Upper lobe of left lung (tissue), 6 donors: ENCODE measurements around the gene GMDS. TPM values are rescaled to one million over a fixed set of nuclear protein-coding genes. Genes with fewer than 3 reads are reported as not detected.
A peak's percentile ranks its signal among the peaks of the same experiment; 100 is the strongest.

Source experiments
- ATAC-seq, 2 donors: fragments of 200-7000 bp; cut with Tn5 transposase; one replicate each; pipeline ENCODE4 v1.9.1; 2022; ENCODE audit warnings: mild to moderate bottlenecking in 2 of 2, moderate library complexity in 2 of 2; ENCODE audit not compliant: low FRiP score in 2 of 2
- DNase-seq, 2 donors: peaks; one replicate each; pipeline ENCODE4 v3.0.0-alpha.2; 2019 to 2020
- H3K27ac ChIP-seq, 4 donors: fragments of 200-600 bp; sonication (generic); one replicate each; pipeline ENCODE4 v1.5.1; 2016 to 2019
- H3K27me3 ChIP-seq, 4 donors: fragments of 200-600 bp; sonication (generic); one replicate each; pipeline ENCODE4 v1.5.1; 2017 to 2019
- H3K36me3 ChIP-seq, 4 donors: fragments of 200-600 bp; sonication (generic); one replicate each; pipeline ENCODE4 v1.5.1; 2016 to 2019
- H3K4me1 ChIP-seq, 4 donors: fragments of 200-600 bp; sonication (generic); one replicate each; pipeline ENCODE4 v1.5.1; 2018 to 2019
- H3K4me3 ChIP-seq, 4 donors: fragments of 200-600 bp; sonication (generic); one replicate each; pipeline ENCODE4 v1.5.1; 2017 to 2019; ENCODE audit warnings: mild to moderate bottlenecking in 2 of 4, moderate library complexity in 1 of 4
- H3K9me3 ChIP-seq, 4 donors: fragments of 200-600 bp; sonication (generic); one replicate each; pipeline ENCODE4 v1.5.1; 2018 to 2019
- CTCF ChIP-seq, 6 experiments: fragments of 450-650 bp in 4 of 6; fragments of 200-600 bp in 2 of 6; sonication (generic) in 2 of 6; IDR thresholded peaks; one replicate each; pipeline ENCODE4 v1.5.1; 2016 to 2019; ENCODE audit warnings: antibody characterized with exemption in 6 of 6
- EP300 ChIP-seq, 4 donors: sonication (generic); formaldehyde crosslinking; IDR thresholded peaks; one replicate each; pipeline ENCODE4 v1.5.1; 2017; ENCODE audit warnings: antibody characterized with exemption in 4 of 4, control low read depth in 2 of 4
- POLR2A ChIP-seq, 4 donors: fragments of 450-650 bp; IDR thresholded peaks; one replicate each; pipeline ENCODE4 v1.5.1; 2016 to 2017; ENCODE audit warnings: antibody characterized with exemption in 4 of 4, mild to moderate bottlenecking in 2 of 4
- POLR2AphosphoS5 ChIP-seq, 2 donors: sonication (generic); formaldehyde crosslinking; IDR thresholded peaks; one replicate each; pipeline ENCODE4 v1.5.1; 2017; ENCODE audit warnings: antibody characterized with exemption in 2 of 2
- WGBS, 2 donors: methylation state at CpG; one replicate each; pipeline ENCODE4 v1.1.5; 2017 to 2018; 5-methylcytosine and 5-hydroxymethylcytosine counted together
- total RNA-seq, 6 donors: library from RNA; depleted of rRNA in 4 of 6; stranded (reverse); fragments of >200 nt in 4 of 6; gene quantifications; one replicate each; pipeline versions ENCODE4 v1.1.0 to v1.2.1, GENCODE V29; 2016 to 2021
- donor health status: DM: no; HTN: no; CAD: no; lungs with moderate emphysema.
- donor health status: DM: no; HTN: yes; CAD: no; lungs with severe emphysema.

The GMDS gene
- total RNA-seq, 6 donors from 2014 or later = 7.6 to 17.8 (median 14.1) TPM

- peaks cover 0 to 9% (median 8%) of the 10 kb centered on the region in 4 donors for H3K4me1 ChIP-seq
- ATAC-seq (peak in 1 of 2 donors; percentile 78), DNase-seq (no peak)
- no peaks in the 10 kb centered on the region for H3K36me3 ChIP-seq
- H3K27me3 ChIP-seq = no peaks in the 10 kb centered on the region
- 47 to 85% methylated on average over 1 of the region's 1 CpG for WGBS, 2 donors
- TF ChIP-seq POLR2AphosphoS5 (IDR thresholded peaks at IDR 0.05) (no peak), POLR2A (IDR thresholded peaks at IDR 0.05) (no peak), EP300 (IDR thresholded peaks at IDR 0.05) (no peak), CTCF (IDR thresholded peaks at IDR 0.05) (no peak)
- no peak overlapping the region for H3K4me3 ChIP-seq
- no peak overlapping the region for H3K27ac ChIP-seq
- H3K9me3 ChIP-seq = no peaks in the 10 kb centered on the region
These were observed 87.8 kb downstream of the GMDS start for GRCh38 chr6:2157441-2158127.

GRCh38 chr6:2155206-2155605, 90.2 kb downstream of the GMDS start:
- H3K27ac ChIP-seq = no peak overlapping the region
- ATAC-seq (no peak), DNase-seq (no peak)
- H3K4me1 ChIP-seq = peaks cover 0 to 5% (median 1%) of the 10 kb centered on the region in 4 donors
- whole genome bisulfite sequencing, 2 donors = 51 to 68% methylated on average over 1 of the region's 1 CpG
- no peaks in the 10 kb centered on the region for H3K9me3 ChIP-seq
- no peak for TF ChIP-seq CTCF (IDR thresholded peaks at IDR 0.05)
- TF ChIP-seq POLR2A (IDR thresholded peaks at IDR 0.05) = no peak
- no peak for TF ChIP-seq POLR2AphosphoS5 (IDR thresholded peaks at IDR 0.05)
- no peak for TF ChIP-seq EP300 (IDR thresholded peaks at IDR 0.05)
- H3K36me3 ChIP-seq = no peaks in the 10 kb centered on the region
- H3K27me3 ChIP-seq = no peaks in the 10 kb centered on the region
- H3K4me3 ChIP-seq = no peak overlapping the region

- Histone ChIP-seq H3K4me3 (no peak overlapping the region), H3K4me1 (no peaks in the 10 kb centered on the region), H3K9me3 (no peaks in the 10 kb centered on the region), H3K27ac (no peak overlapping the region), H3K27me3 (no peaks in the 10 kb centered on the region), H3K36me3 (no peaks in the 10 kb centered on the region)
- no peak for TF ChIP-seq CTCF (IDR thresholded peaks at IDR 0.05)
- TF ChIP-seq POLR2A (IDR thresholded peaks at IDR 0.05) = no peak
- no peak for TF ChIP-seq POLR2AphosphoS5 (IDR thresholded peaks at IDR 0.05)
- TF ChIP-seq EP300 (IDR thresholded peaks at IDR 0.05) = no peak
- DNase-seq = no peak
- WGBS, 2 donors = 87 to 90% methylated on average over 9 of the region's 9 CpGs
- ATAC-seq = no peak
These were observed 95.9 kb downstream of the GMDS start for GRCh38 chr6:2149361-2150006.

- ATAC-seq = no peak
- H3K9me3 ChIP-seq = no peaks in the 10 kb centered on the region
- TF ChIP-seq POLR2A (IDR thresholded peaks at IDR 0.05) = no peak
- no peak for TF ChIP-seq CTCF (IDR thresholded peaks at IDR 0.05)
- no peak for TF ChIP-seq EP300 (IDR thresholded peaks at IDR 0.05)
- TF ChIP-seq POLR2AphosphoS5 (IDR thresholded peaks at IDR 0.05) = no peak
These were observed 96.7 kb downstream of the GMDS start for GRCh38 chr6:2148748-2149147.

More at GRCh38 chr6:2148748-2149147, 96.7 kb downstream of the GMDS start:
- DNase-seq = no peak
- Histone ChIP-seq H3K27me3 (no peaks in the 10 kb centered on the region), H3K36me3 (no peaks in the 10 kb centered on the region), H3K27ac (no peak overlapping the region), H3K4me1 (no peaks in the 10 kb centered on the region), H3K4me3 (no peak overlapping the region)
- whole genome bisulfite sequencing, 2 donors = 98 to 100% methylated on average over 8 of the region's 8 CpGs
